HG02571 (cell line): ENCODE data around the gene PCDHGC4.

ENCODE experiments used
- ATAC-seq: cut with Tn5 transposase; IDR thresholded peaks from one replicate; pipeline ENCODE4 v1.9.1; 2021; ENCODE audit warnings: mild to moderate bottlenecking, moderate library complexity; ENCODE audit not compliant: unreplicated experiment

PCDHGC4 gene

GRCh38 chr5:141484641-141485311 is at the start of gene PCDHGC4:
Gene PCDHGC4, plus strand, starts transcription at chr5:141485030. Its CDS starts 144 bp downstream, at chr5:141485174.
- no peak for ATAC-seq

- no peak for ATAC-seq
These were observed 47.6 kb upstream of the PCDHGC4 start for GRCh38 chr5:141437221-141437620.

GRCh38 chr5:141439411-141440141 is 45.3 kb upstream of the PCDHGC4 start:
- ATAC-seq, result no peak

- ATAC-seq, result no peak
These were observed 44.5 kb upstream of the PCDHGC4 start for GRCh38 chr5:141440341-141440740.

- ATAC-seq, result no peak
These were observed 43.2 kb upstream of the PCDHGC4 start for GRCh38 chr5:141441571-141442170.

GRCh38 chr5:141465351-141465750 is 19.5 kb upstream of the PCDHGC4 start:
- ATAC-seq, result no peak

- peak; percentile 98 for ATAC-seq
These were observed 9.2 kb upstream of the PCDHGC4 start, which contains the start of gene PCDHGC3 for GRCh38 chr5:141475625-141476131. Gene PCDHGC3, plus strand, starts transcription at chr5:141475966. Its CDS starts 151 bp downstream, at chr5:141476117.

GRCh38 chr5:141476132-141476911 is 8.5 kb upstream of the PCDHGC4 start:
- peak; percentile 26 for ATAC-seq

- ATAC-seq, result no peak
These were observed 7.7 kb upstream of the PCDHGC4 start for GRCh38 chr5:141477044-141477575.

GRCh38 chr5:141477815-141478214 is 7.0 kb upstream of the PCDHGC4 start:
- ATAC-seq, result no peak

GRCh38 chr5:141478321-141478945 is 6.4 kb upstream of the PCDHGC4 start:
- ATAC-seq, result no peak

GRCh38 chr5:141479776-141480175 is 5.1 kb upstream of the PCDHGC4 start:
- ATAC-seq, result no peak

- no peak for ATAC-seq
These were observed 928 bp upstream of the PCDHGC4 start for GRCh38 chr5:141483902-141484301.

GRCh38 chr5:141484310-141484640 is 555 bp upstream of the PCDHGC4 start:
- no peak for ATAC-seq

- no peak for ATAC-seq
These were observed 658 bp downstream of the PCDHGC4 start for GRCh38 chr5:141485321-141486055.

- no peak for ATAC-seq
These were observed 1.3 kb downstream of the PCDHGC4 start for GRCh38 chr5:141486091-141486490.

- no peak for ATAC-seq
These were observed 2.3 kb downstream of the PCDHGC4 start for GRCh38 chr5:141487131-141487530.

GRCh38 chr5:141488591-141489561 is 4.0 kb downstream of the PCDHGC4 start, which contains the start of gene PCDHGC5:
Gene PCDHGC5, plus strand, starts transcription at chr5:141489081. Its CDS starts 160 bp downstream, at chr5:141489241.
- ATAC-seq, result no peak
